GM12873 (cell line): ENCODE measurements around the gene CHD3.

Experiments used
- TF ChIP-seq, protein P1 (sequence below): IDR thresholded peaks from 2 replicates; pipeline ENCODE4 v1.5.1; 2012; ENCODE audit warnings: low read depth, mild to moderate bottlenecking, moderate library complexity, low read length, control low read depth; ENCODE audit not compliant: insufficient read depth; ENCODE audit errors: missing control alignments

CHD3 gene

DNA sequence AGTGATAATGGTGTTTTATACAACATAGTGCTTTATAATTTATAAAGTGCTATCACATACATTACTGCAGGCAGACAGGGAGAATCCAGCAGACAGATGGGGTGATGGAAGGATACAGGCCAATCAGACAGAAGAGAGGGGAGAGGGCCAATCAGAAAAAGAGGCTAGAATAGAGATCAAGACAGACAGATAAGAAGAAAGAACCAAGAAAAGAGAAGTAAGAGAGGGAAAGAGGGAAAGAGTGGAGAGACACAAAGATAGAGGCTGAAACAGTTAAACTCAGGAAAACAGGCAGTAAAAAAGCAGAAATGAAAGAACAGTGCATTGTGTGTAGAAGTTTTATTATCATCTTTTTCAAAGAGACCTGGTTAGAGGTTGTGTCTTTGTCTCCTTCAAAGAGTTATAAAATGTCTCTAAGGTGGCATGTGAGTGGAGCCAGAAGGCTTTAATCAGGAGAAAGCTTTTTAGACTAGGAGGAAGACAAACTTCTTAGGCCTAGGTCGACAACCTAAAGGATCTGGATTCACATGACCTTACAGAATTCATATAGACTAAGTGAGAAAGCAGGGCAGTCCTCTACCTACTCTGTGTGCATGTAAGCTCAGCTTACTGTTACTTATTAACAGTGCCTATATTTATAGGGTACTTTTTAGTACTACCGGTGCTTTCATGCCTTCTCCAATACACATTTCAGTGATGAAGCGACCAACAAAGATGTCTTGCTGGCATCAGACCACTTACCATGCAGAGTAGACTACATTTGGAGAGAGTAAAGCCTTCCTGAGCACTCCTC is 8.3 kb upstream of the CHD3 start:
- TF ChIP-seq, protein P1, sequence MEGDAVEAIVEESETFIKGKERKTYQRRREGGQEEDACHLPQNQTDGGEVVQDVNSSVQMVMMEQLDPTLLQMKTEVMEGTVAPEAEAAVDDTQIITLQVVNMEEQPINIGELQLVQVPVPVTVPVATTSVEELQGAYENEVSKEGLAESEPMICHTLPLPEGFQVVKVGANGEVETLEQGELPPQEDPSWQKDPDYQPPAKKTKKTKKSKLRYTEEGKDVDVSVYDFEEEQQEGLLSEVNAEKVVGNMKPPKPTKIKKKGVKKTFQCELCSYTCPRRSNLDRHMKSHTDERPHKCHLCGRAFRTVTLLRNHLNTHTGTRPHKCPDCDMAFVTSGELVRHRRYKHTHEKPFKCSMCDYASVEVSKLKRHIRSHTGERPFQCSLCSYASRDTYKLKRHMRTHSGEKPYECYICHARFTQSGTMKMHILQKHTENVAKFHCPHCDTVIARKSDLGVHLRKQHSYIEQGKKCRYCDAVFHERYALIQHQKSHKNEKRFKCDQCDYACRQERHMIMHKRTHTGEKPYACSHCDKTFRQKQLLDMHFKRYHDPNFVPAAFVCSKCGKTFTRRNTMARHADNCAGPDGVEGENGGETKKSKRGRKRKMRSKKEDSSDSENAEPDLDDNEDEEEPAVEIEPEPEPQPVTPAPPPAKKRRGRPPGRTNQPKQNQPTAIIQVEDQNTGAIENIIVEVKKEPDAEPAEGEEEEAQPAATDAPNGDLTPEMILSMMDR: no peak

GRCh38 chr17:7881276-7882054 is 7.1 kb upstream of the CHD3 start:
- TF ChIP-seq, protein P1: no peak

- TF ChIP-seq, protein P1: no peak
Measured at GRCh38 chr17:7882068-7882467, 6.5 kb upstream of the CHD3 start.

GRCh38 chr17:7882629-7883028 is 6.0 kb upstream of the CHD3 start:
- TF ChIP-seq, protein P1: no peak

DNA sequence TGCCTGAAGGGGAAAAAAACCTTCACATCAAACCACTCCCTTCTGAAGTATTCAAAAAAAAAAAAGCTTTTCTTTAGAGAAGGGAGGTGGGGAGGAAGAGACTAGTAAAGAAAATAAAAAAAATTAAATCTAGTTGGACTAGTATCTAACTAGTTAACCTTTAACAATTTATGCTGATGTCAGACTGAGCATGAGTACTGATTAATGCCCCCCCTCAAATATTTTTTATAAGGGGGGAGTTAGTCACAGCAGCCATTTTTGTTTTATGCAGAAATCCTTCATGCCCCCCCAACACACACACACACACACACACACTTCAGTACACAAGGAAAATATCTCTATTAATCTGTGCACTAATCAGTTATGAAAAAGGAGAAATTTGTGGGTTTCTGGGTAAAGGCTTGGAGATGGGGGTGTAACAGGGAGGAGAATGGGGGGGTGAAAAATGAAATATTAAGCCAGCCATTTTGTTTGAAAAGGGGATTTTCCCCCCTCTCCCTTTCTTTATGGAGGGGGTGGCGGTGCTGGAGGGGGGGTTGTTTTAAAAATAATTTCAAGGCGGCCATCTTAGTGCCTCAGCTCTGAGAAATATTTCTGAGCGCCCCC is 4.7 kb upstream of the CHD3 start:
- TF ChIP-seq, protein P1: no peak

DNA sequence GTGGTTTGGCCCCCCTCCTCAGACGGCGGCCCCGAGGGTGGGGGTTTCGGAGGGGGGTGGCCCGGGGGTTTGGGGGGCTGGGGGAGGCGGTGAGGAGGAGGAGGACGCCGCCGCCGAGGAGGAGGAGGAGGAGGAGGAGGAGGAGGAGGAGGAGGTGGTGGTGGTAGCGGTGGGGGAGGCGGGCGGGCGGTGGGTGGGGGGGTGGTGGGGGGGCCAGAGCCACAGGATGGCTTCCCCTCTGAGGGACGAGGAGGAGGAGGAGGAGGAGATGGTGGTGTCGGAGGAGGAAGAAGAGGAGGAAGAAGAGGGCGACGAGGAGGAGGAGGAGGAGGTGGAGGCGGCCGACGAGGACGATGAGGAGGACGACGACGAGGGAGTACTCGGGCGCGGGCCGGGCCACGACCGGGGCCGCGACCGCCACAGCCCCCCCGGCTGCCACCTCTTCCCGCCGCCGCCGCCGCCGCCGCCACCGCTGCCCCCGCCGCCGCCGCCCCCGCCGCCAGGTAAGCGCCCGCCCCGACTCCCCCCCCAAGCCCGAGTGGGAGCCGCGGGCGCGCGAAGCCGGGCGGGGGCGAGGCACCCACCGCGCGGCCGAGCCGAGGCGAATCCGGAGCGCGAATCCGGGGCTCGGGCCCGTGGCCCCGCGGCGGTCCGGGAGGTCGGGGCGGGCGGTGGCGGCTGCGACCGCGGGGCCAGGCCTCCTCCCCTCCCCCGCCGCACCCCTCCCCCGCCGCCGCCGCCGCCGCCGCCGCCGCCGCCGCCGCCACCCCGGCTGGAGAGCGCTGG is 3.8 kb upstream of the CHD3 start:
- TF ChIP-seq, protein P1: no peak
